A549 (cell line): ENCODE measurements around the gene UNC5CL. TPM values are rescaled to one million over a fixed set of nuclear protein-coding genes. Genes with fewer than 3 reads are reported as not detected.

ENCODE experiments used
- ATAC-seq, 2 experiments: fragments of 200-7000 bp in 1 of 2; fragments of >200 bp in 1 of 2; cut with Nextera tagmentation in 1 of 2; cut with Tn5 transposase in 1 of 2; 3 replicates each; pipeline versions ENCODE4 v1.8.0 to v1.9.1; 2018 to 2020; ENCODE audit warnings: mild to moderate bottlenecking in 1 of 2, moderate library complexity in 1 of 2
- CTCF ChIA-PET: fragments of 300-600 bp; sonication (Branson Sonifier 250); formaldehyde crosslinking; extraction: SDS; loops from one replicate; lab custom pipeline; 2021; ENCODE audit warnings: antibody characterized with exemption, inconsistent platforms; lab: Yijun Ruan, JAX
- POLR2A ChIA-PET: fragments of 350-600 bp; formaldehyde crosslinking; extraction: SDS; loops from one replicate; lab custom pipeline; 2021; ENCODE audit warnings: antibody characterized with exemption, inconsistent platforms; lab: Yijun Ruan, JAX
- DNase-seq, 2 experiments: peaks; one replicate each; pipeline versions ENCODE4 v3.0.0 to v3.0.0-alpha.2; 2011 to 2016; ENCODE audit warnings: low read depth in 1 of 2, low spot score in 1 of 2
- FAIRE-seq: peaks from 2 replicates; lab custom pipeline; 2011; peaks lifted over from hg19 to GRCh38; lab: Jason Lieb, UNC
- H3K27ac ChIP-seq, 2 experiments: fragments of >200 bp; sonication (Bioruptor Twin); formaldehyde crosslinking; 3 replicates each; pipeline ENCODE4 v1.5.1; 2016 to 2017
- H3K4me1 ChIP-seq: fragments of >200 bp; sonication (Bioruptor Twin); formaldehyde crosslinking; 3 replicates; pipeline ENCODE4 v1.6.1; 2016
- H3K4me2 ChIP-seq: fragments of >200 bp; sonication (Bioruptor Twin); formaldehyde crosslinking; 3 replicates; pipeline ENCODE4 v1.6.1; 2016
- H3K4me3 ChIP-seq: fragments of >200 bp; sonication (Bioruptor Twin); formaldehyde crosslinking; 3 replicates; pipeline ENCODE4 v1.5.1; 2016
- H3K9me3 ChIP-seq: fragments of >200 bp; sonication (Bioruptor Twin); formaldehyde crosslinking; 3 replicates; pipeline ENCODE4 v1.6.1; 2016
- CEBPB ChIP-seq, 2 experiments: fragments of >200 bp in 1 of 2; sonication (Bioruptor Twin) in 1 of 2; formaldehyde crosslinking in 1 of 2; IDR thresholded peaks; 2 replicates each; pipeline ENCODE4 v1.6.1; 2012 to 2016
- CHD4 ChIP-seq: fragments of 200-600 bp; sonication (generic); IDR thresholded peaks from 2 replicates; pipeline ENCODE4 v1.6.1; 2016; ENCODE audit warnings: antibody characterized with exemption, mild to moderate bottlenecking, borderline replicate concordance
- E2F6 ChIP-seq: IDR thresholded peaks from 2 replicates; pipeline ENCODE4 v1.6.1; 2012; ENCODE audit warnings: low read depth, borderline replicate concordance
- FOSL2 ChIP-seq, 2 experiments: fragments of 450-650 bp in 1 of 2; fragments of >200 bp in 1 of 2; sonication (Bioruptor Twin) in 1 of 2; formaldehyde crosslinking; IDR thresholded peaks; 2 replicates each; pipeline versions ENCODE4 v1.5.0 to v1.6.1; 2016 to 2020; ENCODE audit warnings: mild to moderate bottlenecking in 1 of 2, moderate library complexity in 1 of 2
- GATA3 ChIP-seq: IDR thresholded peaks from 2 replicates; pipeline ENCODE4 v1.6.1; 2012; ENCODE audit warnings: borderline replicate concordance
- HDAC2 ChIP-seq: fragments of 200-600 bp; sonication (generic); IDR thresholded peaks from 2 replicates; pipeline ENCODE4 v1.6.1; 2016
- HEYL ChIP-seq: fragments of 250-450 bp; sonication (Bioruptor Pico); IDR thresholded peaks from 2 replicates; pipeline ENCODE4 v1.8.0; 2021; ENCODE audit warnings: mild to moderate bottlenecking, moderate library complexity
- HOXB5 ChIP-seq: fragments of 250-450 bp; sonication (Bioruptor Pico); IDR thresholded peaks from 2 replicates; pipeline ENCODE4 v1.5.0; 2020; ENCODE audit warnings: mild to moderate bottlenecking, moderate library complexity
- KDM1A ChIP-seq: fragments of 200-600 bp; sonication (generic); IDR thresholded peaks from 2 replicates; pipeline ENCODE4 v1.6.1; 2016; ENCODE audit warnings: low read depth, mild to moderate bottlenecking
- KDM5A ChIP-seq: fragments of 200-600 bp; sonication (generic); IDR thresholded peaks from 2 replicates; pipeline ENCODE4 v1.6.1; 2016; ENCODE audit warnings: antibody characterized with exemption, mild to moderate bottlenecking
- MAFK ChIP-seq: fragments of 450-650 bp; IDR thresholded peaks from 2 replicates; pipeline ENCODE4 v1.6.1; 2014; ENCODE audit not compliant: partially characterized antibody
- REST ChIP-seq: fragments of 200-600 bp; sonication (generic); IDR thresholded peaks from 2 replicates; pipeline ENCODE4 v1.6.1; 2016; ENCODE audit warnings: antibody characterized with exemption, mild to moderate bottlenecking, moderate library complexity
- SMC3 ChIP-seq: fragments of >200 bp; sonication (Bioruptor Twin); formaldehyde crosslinking; IDR thresholded peaks from 3 replicates; pipeline ENCODE4 v1.6.1; 2018; ENCODE audit warnings: inconsistent platforms
- TFCP2L1 ChIP-seq: fragments of 250-450 bp; sonication (Bioruptor Pico); IDR thresholded peaks from 2 replicates; pipeline ENCODE4 v1.5.0; 2021; ENCODE audit warnings: mild to moderate bottlenecking
- USF2 ChIP-seq: fragments of 450-650 bp; IDR thresholded peaks from 2 replicates; pipeline ENCODE4 v1.6.1; 2014; ENCODE audit warnings: antibody characterized with exemption
- ZNF302 ChIP-seq: fragments of 250-450 bp; sonication (Bioruptor Pico); IDR thresholded peaks from 2 replicates; pipeline ENCODE4 v1.9.0; 2021; ENCODE audit warnings: inconsistent platforms, mild to moderate bottlenecking, moderate library complexity
- WGBS: methylation state at CpG from one replicate; pipeline ENCODE4 v1.1.6; 2017; ENCODE audit errors: missing lambda C conversion rate; 5-methylcytosine and 5-hydroxymethylcytosine counted together
- polyA plus RNA-seq, 4 experiments: library from polyadenylated mRNA; depleted of rRNA in 3 of 4; stranded (reverse); fragments of >200 nt; fragmentation: RNase III in 1 of 4; extraction: RNeasy Plus Mini Kit Qiagen cat#74134 plus additional on column Dnase treatment in 1 of 4; gene quantifications; 2 replicates in 3 of 4; 3 replicates in 1 of 4; pipeline ENCODE4 v1.2.3, GENCODE V29; 2011 to 2017
- TF ChIP-seq, protein P1 (sequence below): IDR thresholded peaks from 2 replicates; pipeline ENCODE4 v1.6.1; 2012

The UNC5CL gene
- polyA plus RNA-seq, 2 of the 4 experiments (the other 2 are of a cell fraction): 1.1 to 2.8 TPM

GRCh38 chr6:40997234-40997957 lies 41.6 kb downstream of the UNC5CL start (continued):
- TF ChIP-seq MAFK (peak; percentile 28), KDM1A (no peak), HEYL (CRISPR knock-in tag) (no peak), REST (no peak), FOSL2 (IDR thresholded peaks at IDR 0.05) (peak; percentile 76), FOSL2 (CRISPR knock-in tag; IDR thresholded peaks at IDR 0.05) (peak; percentile 84), GATA3 (peak; percentile 89), SMC3 (peak; percentile 37; the same call in 2 of the 3 replicates), CEBPB (IDR thresholded peaks at IDR 0.05) (peak in 1 of 2 experiments; percentile 47; a peak in 1 of 4 replicates)

DNA sequence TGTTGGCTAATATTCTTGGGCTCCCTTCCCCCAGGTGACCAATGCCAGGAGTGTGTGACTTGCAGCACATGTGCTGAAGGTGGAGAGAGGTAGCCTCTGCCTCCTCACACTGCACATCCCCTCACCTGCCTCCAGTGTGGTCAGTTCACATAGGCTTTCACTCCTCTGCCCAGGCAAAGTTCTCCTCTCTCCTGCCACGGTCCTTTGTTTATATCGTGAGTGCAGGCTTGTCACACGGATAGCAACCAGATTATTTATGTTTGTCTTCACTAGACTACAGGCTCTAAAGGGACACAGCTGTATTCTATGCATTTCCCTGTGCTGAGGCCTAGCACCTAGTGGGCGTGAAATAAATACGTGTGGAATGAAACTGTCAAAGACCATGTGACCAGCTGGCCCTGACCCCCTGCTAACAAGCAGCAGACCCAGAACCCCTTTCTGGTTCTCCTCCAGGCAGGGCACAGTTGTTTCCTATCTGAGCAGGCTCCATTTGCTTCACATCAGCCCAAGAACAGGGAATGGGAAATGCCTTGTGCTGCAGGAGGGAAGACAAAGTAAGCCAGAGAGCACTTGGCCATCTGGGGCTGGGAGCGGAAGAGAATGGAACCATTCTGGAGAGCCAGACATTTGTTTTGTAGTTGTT lies 42.3 kb downstream of the UNC5CL start:
- ChIA-PET POLR2A (interaction anchor here (0.9 to 2.5 kb wide), 4 partner anchors 38 to 89 kb away, joined by 4 to 16 read pairs (median 6); no protein-coding TSS in a partner anchor), CTCF (interaction anchor here (0.9 to 3.9 kb wide), 6 partner anchors 31 to 429 kb away, joined by 3 to 20 read pairs (median 3); no protein-coding TSS in a partner anchor)
- FAIRE-seq (no peak), DNase-seq (peak; percentile 20 to 50), ATAC-seq (peak; percentile 62 to 68)
- 4% methylated on average over 6 of the region's 6 CpGs for WGBS
- no peaks in the 10 kb centered on the region for H3K9me3 ChIP-seq
- H3K4me3 ChIP-seq: no peak overlapping the region
- TF ChIP-seq E2F6: peak; percentile 39; the same call in 1 of the 2 replicates
- no peak for TF ChIP-seq KDM5A
- no peak for TF ChIP-seq HOXB5 (CRISPR knock-in tag)
- no peak for TF ChIP-seq HEYL (CRISPR knock-in tag)
- TF ChIP-seq, protein P1, sequence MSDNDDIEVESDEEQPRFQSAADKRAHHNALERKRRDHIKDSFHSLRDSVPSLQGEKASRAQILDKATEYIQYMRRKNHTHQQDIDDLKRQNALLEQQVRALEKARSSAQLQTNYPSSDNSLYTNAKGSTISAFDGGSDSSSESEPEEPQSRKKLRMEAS: peak; percentile 63; the same call in 1 of the 2 replicates
- TF ChIP-seq KDM1A: no peak
- peak; percentile 41 for TF ChIP-seq USF2
- no peak for TF ChIP-seq TFCP2L1
- TF ChIP-seq CHD4: no peak
- no peak for TF ChIP-seq HDAC2
- peak; percentile 34; the same call in 1 of the 2 replicates for TF ChIP-seq ZNF302 (CRISPR knock-in tag)
- H3K4me1 ChIP-seq: peaks cover 48% of the 10 kb centered on the region
- H3K27ac ChIP-seq: peak overlapping the region; percentile 96 to 97
- H3K4me2 ChIP-seq: peak overlapping the region; percentile 81
